ENCODE data around the gene GPER1. TPM values are rescaled to one million over a fixed set of nuclear protein-coding genes. Genes with fewer than 3 reads are reported as not detected.

Gene GPER1
- total and polyA plus RNA-seq, 4 donors: 3.7 to 7.7 (median 6.3) TPM

GRCh38 chr7:1127001-1127400 is 39.1 kb downstream of the GPER1 start:
- no peaks in the 10 kb centered on the region for H3K9me3 ChIP-seq (ENCODE audit: control insufficient read depth in 4 of 4, insufficient read depth in 3 of 4, low read length in 3 of 4)
- H3K27ac ChIP-seq (ENCODE audit: low read depth in 1 of 2, low read length in 1 of 2): no peak overlapping the region
- peaks cover 0 to 9% (median 1%) of the 10 kb centered on the region in 4 donors for H3K36me3 ChIP-seq (ENCODE audit: control insufficient read depth in 4 of 4, insufficient read depth in 4 of 4, low read length in 4 of 4)
- peaks cover 0 to 8% (median 0%) of the 10 kb centered on the region in 5 donors for H3K4me1 ChIP-seq (ENCODE audit: control insufficient read depth in 5 of 5, insufficient read depth in 5 of 5, low read length in 5 of 5)
- H3K9ac ChIP-seq (ENCODE audit: insufficient read depth in 1 of 2, low read length in 2 of 2): no peak overlapping the region
- DNase-seq: no peak
- H3K27me3 ChIP-seq (ENCODE audit: control insufficient read depth in 3 of 3, insufficient read depth in 3 of 3, low read length in 2 of 3): no peaks in the 10 kb centered on the region
- 97 to 98% methylated on average over 7 of the region's 7 CpGs for WGBS, 2 donors
- H3K4me3 ChIP-seq: no peak overlapping the region
- ATAC-seq (ENCODE audit: insufficient read depth, low FRiP score): no peak
- TF ChIP-seq, protein P1, sequence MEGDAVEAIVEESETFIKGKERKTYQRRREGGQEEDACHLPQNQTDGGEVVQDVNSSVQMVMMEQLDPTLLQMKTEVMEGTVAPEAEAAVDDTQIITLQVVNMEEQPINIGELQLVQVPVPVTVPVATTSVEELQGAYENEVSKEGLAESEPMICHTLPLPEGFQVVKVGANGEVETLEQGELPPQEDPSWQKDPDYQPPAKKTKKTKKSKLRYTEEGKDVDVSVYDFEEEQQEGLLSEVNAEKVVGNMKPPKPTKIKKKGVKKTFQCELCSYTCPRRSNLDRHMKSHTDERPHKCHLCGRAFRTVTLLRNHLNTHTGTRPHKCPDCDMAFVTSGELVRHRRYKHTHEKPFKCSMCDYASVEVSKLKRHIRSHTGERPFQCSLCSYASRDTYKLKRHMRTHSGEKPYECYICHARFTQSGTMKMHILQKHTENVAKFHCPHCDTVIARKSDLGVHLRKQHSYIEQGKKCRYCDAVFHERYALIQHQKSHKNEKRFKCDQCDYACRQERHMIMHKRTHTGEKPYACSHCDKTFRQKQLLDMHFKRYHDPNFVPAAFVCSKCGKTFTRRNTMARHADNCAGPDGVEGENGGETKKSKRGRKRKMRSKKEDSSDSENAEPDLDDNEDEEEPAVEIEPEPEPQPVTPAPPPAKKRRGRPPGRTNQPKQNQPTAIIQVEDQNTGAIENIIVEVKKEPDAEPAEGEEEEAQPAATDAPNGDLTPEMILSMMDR (IDR thresholded peaks at IDR 0.05; ENCODE audit: control extremely low read depth, extremely low read depth): no peak

DNA sequence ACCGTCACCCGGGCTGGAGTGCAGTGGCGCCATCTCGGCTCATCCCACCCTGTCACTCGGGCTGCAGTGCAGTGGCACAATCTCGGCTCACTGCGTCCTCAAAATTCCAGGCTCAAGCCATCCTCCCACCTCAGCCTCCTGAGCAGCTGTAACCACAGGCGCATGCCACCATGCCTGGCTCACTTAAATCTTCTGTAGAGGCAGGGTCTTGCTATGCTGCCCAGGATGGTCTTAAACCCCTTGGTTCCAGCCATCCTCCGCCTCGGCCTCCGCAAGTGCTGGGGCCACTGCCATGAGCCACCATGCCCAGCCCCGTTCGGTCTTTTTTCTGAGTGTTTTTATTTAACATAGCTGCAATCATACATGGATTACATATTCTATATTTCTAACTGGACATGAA is 41.5 kb downstream of the GPER1 start:
- Histone ChIP-seq H3K27ac (ENCODE audit: low read depth in 1 of 2, low read length in 1 of 2) (no peak overlapping the region), H3K4me1 (ENCODE audit: control insufficient read depth in 5 of 5, insufficient read depth in 5 of 5, low read length in 5 of 5) (peaks cover 0 to 3% (median 0%) of the 10 kb centered on the region in 5 donors), H3K9ac (ENCODE audit: insufficient read depth in 1 of 2, low read length in 2 of 2) (no peak overlapping the region), H3K9me3 (ENCODE audit: control insufficient read depth in 4 of 4, insufficient read depth in 3 of 4, low read length in 3 of 4) (no peaks in the 10 kb centered on the region), H3K36me3 (ENCODE audit: control insufficient read depth in 4 of 4, insufficient read depth in 4 of 4, low read length in 4 of 4) (peaks cover 0 to 12% (median 3%) of the 10 kb centered on the region in 4 donors), H3K27me3 (ENCODE audit: control insufficient read depth in 3 of 3, insufficient read depth in 3 of 3, low read length in 2 of 3) (no peaks in the 10 kb centered on the region), H3K4me3 (no peak overlapping the region)
- TF ChIP-seq, protein P1 (IDR thresholded peaks at IDR 0.05; ENCODE audit: control extremely low read depth, extremely low read depth): no peak
- WGBS, 2 donors: 95 to 99% methylated on average over 10 to 13 of the region's 13 CpGs
- no peak for ATAC-seq (ENCODE audit: insufficient read depth, low FRiP score)
- DNase-seq: no peak

GRCh38 chr7:1130021-1130990 is 42.4 kb downstream of the GPER1 start:
- Histone ChIP-seq H3K9ac (ENCODE audit: insufficient read depth in 1 of 2, low read length in 2 of 2) (no peak overlapping the region), H3K4me3 (no peak overlapping the region), H3K4me1 (ENCODE audit: control insufficient read depth in 5 of 5, insufficient read depth in 5 of 5, low read length in 5 of 5) (no peaks in the 10 kb centered on the region), H3K27me3 (ENCODE audit: control insufficient read depth in 3 of 3, insufficient read depth in 3 of 3, low read length in 2 of 3) (no peaks in the 10 kb centered on the region), H3K27ac (ENCODE audit: low read depth in 1 of 2, low read length in 1 of 2) (no peak overlapping the region), H3K9me3 (ENCODE audit: control insufficient read depth in 4 of 4, insufficient read depth in 3 of 4, low read length in 3 of 4) (no peaks in the 10 kb centered on the region), H3K36me3 (ENCODE audit: control insufficient read depth in 4 of 4, insufficient read depth in 4 of 4, low read length in 4 of 4) (peaks cover 0 to 11% (median 3%) of the 10 kb centered on the region in 4 donors)
- TF ChIP-seq, protein P1 (IDR thresholded peaks at IDR 0.05; ENCODE audit: control extremely low read depth, extremely low read depth): no peak
- ATAC-seq (ENCODE audit: insufficient read depth, low FRiP score) (no peak), DNase-seq (no peak)
- WGBS, 2 donors: 95 to 98% methylated on average over 26 of the region's 26 CpGs

Measured in lung (tissue), 12 donors.